ENCODE results near the gene RNF169. TPM values are rescaled to one million over a fixed set of nuclear protein-coding genes. Genes with fewer than 3 reads are reported as not detected.

Gene RNF169
- polyA plus RNA-seq, 2 of the 4 experiments (the other 2 are of a cell fraction) = 6.3 to 11.1 TPM

DNA sequence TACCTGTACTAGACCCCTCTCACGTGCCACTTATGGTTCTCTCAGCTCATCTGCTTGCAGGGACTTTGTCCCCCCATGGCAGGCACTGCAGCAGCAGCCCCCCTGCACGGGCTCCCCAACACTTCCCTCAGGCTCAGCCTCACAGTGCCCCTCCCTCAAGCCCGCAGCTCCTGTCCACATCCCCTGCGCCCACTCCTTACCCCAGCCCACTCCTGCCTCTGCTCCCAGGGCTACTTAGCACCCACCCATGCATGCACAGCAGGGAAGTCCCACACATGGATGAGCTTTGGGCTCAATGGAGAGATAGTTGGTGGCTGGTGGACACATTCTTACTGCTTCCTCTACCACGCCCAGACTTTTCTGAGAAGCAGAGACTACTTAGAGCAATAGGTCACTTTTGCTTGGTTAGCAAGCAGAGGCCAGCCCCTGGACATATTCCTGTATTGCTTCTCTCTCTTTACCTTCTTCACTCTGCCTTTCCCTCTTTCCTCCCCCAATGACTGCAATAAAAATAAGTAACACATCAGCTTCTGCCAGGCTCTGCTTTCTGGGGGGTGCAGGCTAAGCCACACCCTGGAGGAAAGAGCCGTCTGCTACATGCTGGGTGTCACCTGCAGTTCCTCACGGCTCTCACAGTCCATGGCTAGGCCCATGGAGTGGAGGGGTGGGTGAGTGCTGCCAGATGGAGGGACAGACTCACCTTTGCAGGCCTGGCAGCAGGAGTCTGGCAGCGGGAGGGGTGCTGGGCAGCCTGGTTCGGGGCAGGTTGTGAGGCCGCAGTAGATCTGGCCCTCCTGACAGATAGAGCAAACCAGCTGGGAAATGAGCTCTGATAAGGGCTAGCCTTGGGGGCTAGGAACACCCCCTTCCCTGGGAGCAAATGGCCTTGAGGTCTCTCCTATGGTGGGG lies 40.8 kb upstream of the RNF169 start:
- Histone ChIP-seq H3K27ac (peak overlapping the region in 1 of 2 experiments; percentile 32; a peak in 3 of 6 replicates), H3K4me1 (peaks cover 9% of the 10 kb centered on the region; the same call in 2 of the 3 replicates), H3K9me3 (no peaks in the 10 kb centered on the region), H3K4me3 (no peak overlapping the region), H3K4me2 (no peak overlapping the region)
- 76% methylated on average over 9 of the region's 10 CpGs for WGBS (ENCODE audit: missing lambda C conversion rate)
- ChIA-PET CTCF (interaction anchor here (0.7 to 18.6 kb wide), 5 partner anchors 17 to 164 kb away, joined by 3 to 281 read pairs (median 10); no protein-coding TSS in a partner anchor), POLR2A (no interaction called here)
- no peak for DNase-seq (ENCODE audit: low read depth in 1 of 2, low spot score in 1 of 2)
- FAIRE-seq = no peak
- TF ChIP-seq HOXB5 (CRISPR knock-in tag; IDR thresholded peaks at IDR 0.05) (no peak), JUN (IDR thresholded peaks at IDR 0.05) (no peak), HDAC2 (IDR thresholded peaks at IDR 0.05) (no peak), RARB (CRISPR knock-in tag; IDR thresholded peaks at IDR 0.05) (no peak), SMC3 (IDR thresholded peaks at IDR 0.05) (no peak), GATA3 (IDR thresholded peaks at IDR 0.05; ENCODE audit: borderline replicate concordance) (no peak), PHF8 (IDR thresholded peaks at IDR 0.05; ENCODE audit: borderline replicate concordance, low read depth) (no peak)
- ATAC-seq = no peak

DNA sequence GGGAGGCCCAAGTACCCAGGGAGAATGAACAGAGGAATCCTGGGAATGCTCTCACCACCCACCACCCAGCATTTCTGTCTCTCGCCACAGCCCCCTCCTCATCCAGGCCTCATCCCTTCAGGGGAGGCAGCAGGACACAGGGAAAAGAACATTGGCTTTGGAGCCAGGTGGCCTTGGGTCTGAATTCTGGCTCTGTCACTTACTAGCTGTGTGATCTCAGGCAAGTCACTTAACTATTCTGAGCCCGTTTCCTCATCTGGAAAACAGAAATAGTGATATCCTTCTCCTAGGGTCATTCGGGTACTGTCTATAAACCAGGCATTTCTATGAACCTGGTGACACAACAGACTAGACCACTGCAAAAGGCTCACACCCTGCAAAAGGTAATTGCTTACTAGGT lies 39.5 kb upstream of the RNF169 start:
- CTCF ChIA-PET = interaction anchor here (1.3 to 18.6 kb wide), 3 partner anchors 15 to 31 kb away, joined by 4 to 281 read pairs (median 241); no protein-coding TSS in a partner anchor
- TF ChIP-seq HDAC2 (IDR thresholded peaks at IDR 0.05) = no peak
- TF ChIP-seq, protein P1, sequence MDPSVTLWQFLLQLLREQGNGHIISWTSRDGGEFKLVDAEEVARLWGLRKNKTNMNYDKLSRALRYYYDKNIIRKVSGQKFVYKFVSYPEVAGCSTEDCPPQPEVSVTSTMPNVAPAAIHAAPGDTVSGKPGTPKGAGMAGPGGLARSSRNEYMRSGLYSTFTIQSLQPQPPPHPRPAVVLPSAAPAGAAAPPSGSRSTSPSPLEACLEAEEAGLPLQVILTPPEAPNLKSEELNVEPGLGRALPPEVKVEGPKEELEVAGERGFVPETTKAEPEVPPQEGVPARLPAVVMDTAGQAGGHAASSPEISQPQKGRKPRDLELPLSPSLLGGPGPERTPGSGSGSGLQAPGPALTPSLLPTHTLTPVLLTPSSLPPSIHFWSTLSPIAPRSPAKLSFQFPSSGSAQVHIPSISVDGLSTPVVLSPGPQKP (IDR thresholded peaks at IDR 0.05; ENCODE audit: low read depth, low read length) = no peak
- TF ChIP-seq POLR2AphosphoS2 (conservative IDR thresholded peaks at IDR 0.05; ENCODE audit: low read length) = no peak
- no peak for TF ChIP-seq TFCP2L1 (CRISPR knock-in tag; IDR thresholded peaks at IDR 0.05)
- TF ChIP-seq CBX2 (IDR thresholded peaks at IDR 0.05; ENCODE audit: borderline replicate concordance, low read depth) = no peak
- TF ChIP-seq RCOR1 (IDR thresholded peaks at IDR 0.05; ENCODE audit: low read depth, low read length) = no peak
- TF ChIP-seq HOXB5 (CRISPR knock-in tag; IDR thresholded peaks at IDR 0.05) = no peak
- no peak for TF ChIP-seq RFX5 (IDR thresholded peaks at IDR 0.05)
- no peak for TF ChIP-seq MYC (IDR thresholded peaks at IDR 0.05; ENCODE audit: borderline replicate concordance, low read length)
- WGBS (ENCODE audit: missing lambda C conversion rate) = 80% methylated on average over 3 of the region's 3 CpGs
- Histone ChIP-seq H3K9me3 (no peaks in the 10 kb centered on the region), H3K4me3 (no peak overlapping the region), H3K4me1 (peaks cover 9% of the 10 kb centered on the region; the same call in 2 of the 3 replicates), H3K4me2 (no peak overlapping the region), H3K27ac (peak overlapping the region in 1 of 2 experiments; percentile 32; a peak in 2 of 6 replicates)
- POLR2A ChIA-PET = no interaction called here
- DNase-seq (ENCODE audit: low read depth in 1 of 2, low spot score in 1 of 2) (no peak), ATAC-seq (no peak), FAIRE-seq (no peak)

DNA sequence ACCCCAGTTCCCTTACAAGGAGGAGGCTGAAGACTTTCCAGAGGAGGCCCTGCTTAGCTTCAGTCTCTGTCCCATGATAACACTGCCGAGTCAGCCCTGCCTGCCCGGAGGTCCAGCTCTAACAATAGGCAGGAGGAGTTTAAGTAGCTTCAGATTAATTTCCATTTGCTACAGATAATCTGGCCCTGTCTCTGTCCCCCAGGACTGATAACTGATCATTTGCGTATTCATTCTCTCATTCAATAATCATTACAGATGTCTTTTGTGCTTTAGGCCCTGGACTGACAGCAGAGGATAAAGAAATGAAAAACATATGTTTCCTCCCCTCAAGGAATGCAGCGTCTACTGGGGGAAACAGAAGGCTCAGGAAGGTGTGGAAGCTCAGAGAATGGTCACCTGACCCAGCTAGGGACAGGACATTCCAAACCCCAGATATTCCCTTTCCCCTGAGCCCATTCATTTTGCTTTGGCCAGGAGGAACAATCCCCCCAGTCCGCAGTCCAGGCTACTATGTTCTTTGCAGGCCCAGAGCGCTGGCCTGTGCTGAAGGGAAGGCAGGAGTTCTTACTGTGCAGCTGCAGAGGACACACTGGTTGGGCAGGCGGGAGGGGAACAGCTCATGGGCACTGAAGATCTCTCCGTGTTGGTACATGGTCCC lies 38.2 kb upstream of the RNF169 start:
- WGBS (ENCODE audit: missing lambda C conversion rate) = 87% methylated on average over 8 of the region's 8 CpGs
- Histone ChIP-seq H3K4me2 (no peak overlapping the region), H3K9me3 (no peaks in the 10 kb centered on the region), H3K4me1 (peaks cover 9% of the 10 kb centered on the region; the same call in 2 of the 3 replicates), H3K27ac (peak overlapping the region in 1 of 2 experiments; percentile 57; a peak in 2 of 6 replicates), H3K4me3 (no peak overlapping the region)
- FAIRE-seq = no peak
- no peak for DNase-seq (ENCODE audit: low read depth in 1 of 2, low spot score in 1 of 2)
- ChIA-PET CTCF (interaction anchor here (0.6 to 13.3 kb wide), 5 partner anchors 8 to 271 kb away, joined by 3 to 241 read pairs (median 3); no protein-coding TSS in a partner anchor), POLR2A (interaction anchor here (0.7 kb wide), 1 partner anchor 40 kb away, joined by 3 read pairs; no protein-coding TSS in a partner anchor)
- TF ChIP-seq POLR2AphosphoS2 (conservative IDR thresholded peaks at IDR 0.05; ENCODE audit: low read length) = no peak
- no peak for TF ChIP-seq POLR2A (IDR thresholded peaks at IDR 0.05; ENCODE audit: low read length)
- TF ChIP-seq BHLHE40 (IDR thresholded peaks at IDR 0.05; ENCODE audit: low read depth, low read length) = no peak
- TF ChIP-seq, protein P2, sequence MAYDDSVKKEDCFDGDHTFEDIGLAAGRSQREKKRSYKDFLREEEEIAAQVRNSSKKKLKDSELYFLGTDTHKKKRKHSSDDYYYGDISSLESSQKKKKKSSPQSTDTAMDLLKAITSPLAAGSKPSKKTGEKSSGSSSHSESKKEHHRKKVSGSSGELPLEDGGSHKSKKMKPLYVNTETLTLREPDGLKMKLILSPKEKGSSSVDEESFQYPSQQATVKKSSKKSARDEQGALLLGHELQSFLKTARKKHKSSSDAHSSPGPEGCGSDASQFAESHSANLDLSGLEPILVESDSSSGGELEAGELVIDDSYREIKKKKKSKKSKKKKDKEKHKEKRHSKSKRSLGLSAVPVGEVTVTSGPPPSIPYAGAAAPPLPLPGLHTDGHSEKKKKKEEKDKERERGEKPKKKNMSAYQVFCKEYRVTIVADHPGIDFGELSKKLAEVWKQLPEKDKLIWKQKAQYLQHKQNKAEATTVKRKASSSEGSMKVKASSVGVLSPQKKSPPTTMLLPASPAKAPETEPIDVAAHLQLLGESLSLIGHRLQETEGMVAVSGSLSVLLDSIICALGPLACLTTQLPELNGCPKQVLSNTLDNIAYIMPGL (CRISPR knock-in tag; IDR thresholded peaks at IDR 0.05; ENCODE audit: borderline replicate concordance) = no peak
- TF ChIP-seq CEBPB (IDR thresholded peaks at IDR 0.05) = no peak
- TF ChIP-seq MAZ (IDR thresholded peaks at IDR 0.05; ENCODE audit: borderline replicate concordance, low read depth, low read length) = no peak
- no peak for TF ChIP-seq CHD4 (IDR thresholded peaks at IDR 0.05; ENCODE audit: borderline replicate concordance)
- ATAC-seq = peak in 1 of 2 experiments; percentile 34; a peak in 2 of 6 replicates
